OCI-M2 (cell line): Measurements from ENCODE around the gene RBM4B.

Source experiments
- DNase-seq: peaks from one replicate; lab custom pipeline; 2025; ENCODE audit not compliant: unreplicated experiment; lab: John Stamatoyannopoulos, UW

Gene RBM4B

DNA sequence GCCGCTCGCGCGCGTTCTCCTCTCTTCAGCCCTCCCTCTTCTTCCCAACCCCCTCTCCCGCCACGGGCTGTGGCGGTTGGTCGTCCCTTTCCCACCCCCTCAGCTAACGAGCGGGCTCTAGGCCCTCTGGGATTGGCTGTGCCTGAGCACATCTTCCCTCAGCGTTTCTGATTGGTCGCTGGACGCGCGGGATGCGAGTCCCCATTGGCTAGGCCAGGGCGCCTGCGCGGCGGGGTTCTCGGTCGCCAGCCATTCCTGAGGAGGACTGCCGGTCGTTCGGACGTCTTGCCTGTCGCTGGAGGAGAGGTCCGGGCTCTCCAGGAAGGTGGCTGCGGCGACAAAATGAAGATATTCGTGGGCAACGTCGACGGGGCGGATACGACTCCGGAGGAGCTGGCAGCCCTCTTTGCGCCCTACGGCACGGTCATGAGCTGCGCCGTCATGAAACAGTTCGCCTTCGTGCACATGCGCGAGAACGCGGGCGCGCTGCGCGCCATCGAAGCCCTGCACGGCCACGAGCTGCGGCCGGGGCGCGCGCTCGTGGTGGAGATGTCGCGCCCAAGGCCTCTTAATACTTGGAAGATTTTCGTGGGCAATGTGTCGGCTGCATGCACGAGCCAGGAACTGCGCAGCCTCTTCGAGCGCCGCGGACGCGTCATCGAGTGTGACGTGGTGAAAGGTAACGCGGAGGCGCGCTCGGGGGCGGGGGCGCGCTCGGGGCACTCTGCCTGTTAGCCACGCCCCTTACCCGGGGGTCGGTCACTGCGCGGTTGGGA lies 61.1 kb downstream of the RBM4B start, which contains the start of gene RBM14:
TSS of gene RBM14 (plus strand) at position 252 of the 776 bp plus-strand sequence. CDS start at position 343, 91 bp downstream.
- peak; percentile 60 for DNase-seq
